ENCODE data around the gene SOX21.

GRCh38 chr13:94674609-94675348, 37.6 kb downstream of the SOX21 start:
- TF ChIP-seq CTCF (IDR thresholded peaks at IDR 0.05) (peak in 1 of 3 donors; percentile 15), POLR2AphosphoS5 (IDR thresholded peaks at IDR 0.05) (no peak), POLR2A (IDR thresholded peaks at IDR 0.05) (no peak)

Measured in breast epithelium (tissue), 3 donors.